Gastroesophageal sphincter (tissue), 3 donors: ENCODE measurements around the gene RASIP1.

ENCODE experiments used
- EP300 ChIP-seq: sonication (generic); formaldehyde crosslinking; IDR thresholded peaks from one replicate; pipeline ENCODE4 v1.6.1; 2017; ENCODE audit warnings: antibody characterized with exemption, mild to moderate bottlenecking
- POLR2A ChIP-seq, 2 donors: fragments of 450-650 bp; IDR thresholded peaks; one replicate each; pipeline ENCODE4 v1.6.1; 2017; ENCODE audit warnings: antibody characterized with exemption in 2 of 2, mild to moderate bottlenecking in 2 of 2, moderate library complexity in 1 of 2
- POLR2AphosphoS5 ChIP-seq: sonication (generic); formaldehyde crosslinking; IDR thresholded peaks from one replicate; pipeline ENCODE4 v1.6.1; 2017; ENCODE audit warnings: antibody characterized with exemption
- TF ChIP-seq, protein P1 (sequence below), 4 experiments: fragments of 200-600 bp in 2 of 4; fragments of 450-650 bp in 2 of 4; sonication (generic) in 1 of 4; IDR thresholded peaks; one replicate each; pipeline ENCODE4 v1.5.1; 2017 to 2019; ENCODE audit warnings: antibody characterized with exemption in 4 of 4, mild to moderate bottlenecking in 2 of 4, moderate library complexity in 2 of 4

DNA sequence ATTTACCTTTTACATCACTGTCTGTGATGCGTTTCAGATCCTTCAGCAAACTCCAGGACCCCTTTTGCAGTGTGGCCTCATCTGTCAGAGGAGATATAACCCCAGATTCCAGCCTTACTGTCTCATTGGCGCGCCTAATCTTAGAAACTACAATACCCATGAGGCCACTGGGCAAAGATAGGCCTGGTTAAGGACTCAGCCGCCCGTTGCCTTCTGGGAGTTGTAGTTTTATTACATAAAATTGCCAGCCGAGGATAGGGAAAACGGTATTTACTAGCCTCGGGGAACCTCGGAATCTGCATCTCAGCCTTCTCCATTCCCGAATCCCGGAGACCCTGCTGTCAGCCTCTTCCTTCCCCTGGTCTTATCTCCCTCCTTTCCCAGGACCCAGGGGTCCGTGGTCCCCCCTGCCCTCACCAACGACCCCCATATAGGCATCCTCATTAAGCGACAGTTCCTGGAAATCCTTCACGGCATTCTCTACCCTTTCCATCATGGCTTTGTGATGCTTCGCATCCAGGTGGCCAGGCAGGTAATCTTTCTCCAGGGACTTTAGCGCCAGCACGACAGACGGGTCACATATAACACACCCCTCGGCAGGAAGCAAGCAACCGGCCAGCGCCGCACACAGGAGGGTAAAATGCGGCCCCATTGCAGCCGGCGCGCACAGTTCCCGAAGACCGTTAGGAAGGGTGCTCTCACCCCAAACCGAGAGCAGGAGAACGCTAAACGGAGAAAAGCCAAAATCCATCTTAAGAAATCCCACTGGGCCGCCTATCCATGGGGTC lies 5.0 kb upstream of the RASIP1 start:
- TF ChIP-seq, protein P1, sequence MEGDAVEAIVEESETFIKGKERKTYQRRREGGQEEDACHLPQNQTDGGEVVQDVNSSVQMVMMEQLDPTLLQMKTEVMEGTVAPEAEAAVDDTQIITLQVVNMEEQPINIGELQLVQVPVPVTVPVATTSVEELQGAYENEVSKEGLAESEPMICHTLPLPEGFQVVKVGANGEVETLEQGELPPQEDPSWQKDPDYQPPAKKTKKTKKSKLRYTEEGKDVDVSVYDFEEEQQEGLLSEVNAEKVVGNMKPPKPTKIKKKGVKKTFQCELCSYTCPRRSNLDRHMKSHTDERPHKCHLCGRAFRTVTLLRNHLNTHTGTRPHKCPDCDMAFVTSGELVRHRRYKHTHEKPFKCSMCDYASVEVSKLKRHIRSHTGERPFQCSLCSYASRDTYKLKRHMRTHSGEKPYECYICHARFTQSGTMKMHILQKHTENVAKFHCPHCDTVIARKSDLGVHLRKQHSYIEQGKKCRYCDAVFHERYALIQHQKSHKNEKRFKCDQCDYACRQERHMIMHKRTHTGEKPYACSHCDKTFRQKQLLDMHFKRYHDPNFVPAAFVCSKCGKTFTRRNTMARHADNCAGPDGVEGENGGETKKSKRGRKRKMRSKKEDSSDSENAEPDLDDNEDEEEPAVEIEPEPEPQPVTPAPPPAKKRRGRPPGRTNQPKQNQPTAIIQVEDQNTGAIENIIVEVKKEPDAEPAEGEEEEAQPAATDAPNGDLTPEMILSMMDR (IDR thresholded peaks at IDR 0.05) = no peak
- TF ChIP-seq EP300 = no peak
- TF ChIP-seq POLR2AphosphoS5 = no peak
- TF ChIP-seq POLR2A (IDR thresholded peaks at IDR 0.05) = no peak
